Stimulated activated CD4-positive, alpha-beta T cell treated with anti-CD3 and anti-CD28 coated beads, Interleukin-4, amount 100 ng/mL, for 48 hours (primary cell): ENCODE measurements around the gene FBXL7.

Source experiments
- DNase-seq, 2 donors: peaks; one replicate each; pipeline ENCODE4 v3.0.0-alpha.2; 2020; ENCODE audit warnings: low read depth in 2 of 2

FBXL7 gene

GRCh38 chr5:15880201-15880600, 380.2 kb downstream of the FBXL7 start:
- DNase-seq: no peak

GRCh38 chr5:15885156-15885555, 385.2 kb downstream of the FBXL7 start:
- no peak for DNase-seq

GRCh38 chr5:15886156-15886555, 386.2 kb downstream of the FBXL7 start:
- DNase-seq: no peak

GRCh38 chr5:15887093-15887492, 387.1 kb downstream of the FBXL7 start:
- DNase-seq: no peak

GRCh38 chr5:15889001-15889400, 389.0 kb downstream of the FBXL7 start:
- no peak for DNase-seq

- DNase-seq: no peak
Measured at GRCh38 chr5:15893866-15894265, 393.9 kb downstream of the FBXL7 start.

- no peak for DNase-seq
Measured at GRCh38 chr5:15897656-15898055, 397.7 kb downstream of the FBXL7 start.

- DNase-seq: no peak
Measured at GRCh38 chr5:15898641-15899040, 398.7 kb downstream of the FBXL7 start.

- DNase-seq: no peak
Measured at GRCh38 chr5:15899481-15899880, 399.5 kb downstream of the FBXL7 start.

- DNase-seq: no peak
Measured at GRCh38 chr5:15901151-15901550, 401.2 kb downstream of the FBXL7 start.

GRCh38 chr5:15902066-15902465, 402.1 kb downstream of the FBXL7 start:
- no peak for DNase-seq

- no peak for DNase-seq
Measured at GRCh38 chr5:15904899-15905830, 405.2 kb downstream of the FBXL7 start.

- no peak for DNase-seq
Measured at GRCh38 chr5:15914638-15915037, 414.7 kb downstream of the FBXL7 start.

- DNase-seq: no peak
Measured at GRCh38 chr5:15926586-15926985, 426.6 kb downstream of the FBXL7 start.

- DNase-seq: no peak
Measured at GRCh38 chr5:15927710-15928380, 427.9 kb downstream of the FBXL7 start.

GRCh38 chr5:15929611-15930263, 429.8 kb downstream of the FBXL7 start:
- DNase-seq: no peak

- no peak for DNase-seq
Measured at GRCh38 chr5:15932066-15932465, 432.1 kb downstream of the FBXL7 start.

GRCh38 chr5:15933259-15934207, 433.6 kb downstream of the FBXL7 start:
- DNase-seq: no peak

- DNase-seq: no peak
Measured at GRCh38 chr5:15936505-15937245, 436.7 kb downstream of the FBXL7 start.

GRCh38 chr5:15937708-15938107, 437.7 kb downstream of the FBXL7 start:
- no peak for DNase-seq

- DNase-seq: no peak
Measured at GRCh38 chr5:15938186-15938585, 438.2 kb downstream of the FBXL7 start.
